ENCODE results near the gene BIRC2. TPM values are rescaled to one million over a fixed set of nuclear protein-coding genes. Genes with fewer than 3 reads are reported as not detected.
"Not testable (repeated sequence)": the region's sequence is repeated elsewhere in the genome, so short reads cannot be mapped to it uniquely, and the experiment has no call there.

BIRC2 gene
- 63.9 and 68.1 TPM in 2 replicates for total RNA-seq

- DNase-seq (ENCODE audit: low read depth): peak; percentile 53
- Histone ChIP-seq H3K4me3 (ENCODE audit: low read depth, low read length) (peak within 1 kb of the TSS; percentile 84), H3K27me3 (ENCODE audit: control insufficient read depth, insufficient read depth, low read length) (no peaks in the 10 kb centered on the region), H3K36me3 (ENCODE audit: control insufficient read depth, insufficient read depth, low read length) (peaks cover 1% of the 10 kb centered on the region)
- peak; percentile 65 for TF ChIP-seq CTCF (IDR thresholded peaks at IDR 0.05; ENCODE audit: insufficient read depth, low read length, poor library complexity, severe bottlenecking)
Observed at GRCh38 chr11:102346748-102347461, at the start of gene BIRC2. Gene BIRC2, plus strand, starts transcription at chr11:102347214. Its CDS starts 2,641 bp downstream, at chr11:102349855.

- DNase-seq (ENCODE audit: low read depth): not testable (repeated sequence)
Observed at GRCh38 chr11:102300837-102301236, 46.2 kb upstream of the BIRC2 start.

GRCh38 chr11:102302241-102302640 is 44.8 kb upstream of the BIRC2 start:
- H3K27me3 ChIP-seq (ENCODE audit: control insufficient read depth, insufficient read depth, low read length): no peaks in the 10 kb centered on the region
- DNase-seq (ENCODE audit: low read depth): no peak
- H3K36me3 ChIP-seq (ENCODE audit: control insufficient read depth, insufficient read depth, low read length): no peaks in the 10 kb centered on the region
- TF ChIP-seq CTCF (IDR thresholded peaks at IDR 0.05; ENCODE audit: insufficient read depth, low read length, poor library complexity, severe bottlenecking): no peak
- H3K4me3 ChIP-seq (ENCODE audit: low read depth, low read length): no peak overlapping the region

More at GRCh38 chr11:102300837-102301236, 46.2 kb upstream of the BIRC2 start:
- not testable (repeated sequence) for H3K27me3 ChIP-seq (ENCODE audit: control insufficient read depth, insufficient read depth, low read length); H3K36me3 ChIP-seq (ENCODE audit: control insufficient read depth, insufficient read depth, low read length); H3K4me3 ChIP-seq (ENCODE audit: low read depth, low read length)

- H3K27me3 ChIP-seq (ENCODE audit: control insufficient read depth, insufficient read depth, low read length): no peaks in the 10 kb centered on the region
- no peak overlapping the region for H3K4me3 ChIP-seq (ENCODE audit: low read depth, low read length)
- no peak for DNase-seq (ENCODE audit: low read depth)
- no peak for TF ChIP-seq CTCF (IDR thresholded peaks at IDR 0.05; ENCODE audit: insufficient read depth, low read length, poor library complexity, severe bottlenecking)
- no peaks in the 10 kb centered on the region for H3K36me3 ChIP-seq (ENCODE audit: control insufficient read depth, insufficient read depth, low read length)
Observed at GRCh38 chr11:102304686-102305085, 42.3 kb upstream of the BIRC2 start.

- Histone ChIP-seq H3K27me3 (ENCODE audit: control insufficient read depth, insufficient read depth, low read length) (no peaks in the 10 kb centered on the region), H3K36me3 (ENCODE audit: control insufficient read depth, insufficient read depth, low read length) (no peaks in the 10 kb centered on the region), H3K4me3 (ENCODE audit: low read depth, low read length) (no peak overlapping the region)
- DNase-seq (ENCODE audit: low read depth): no peak
- no peak for TF ChIP-seq CTCF (IDR thresholded peaks at IDR 0.05; ENCODE audit: insufficient read depth, low read length, poor library complexity, severe bottlenecking)
Observed at GRCh38 chr11:102305352-102306047, 41.5 kb upstream of the BIRC2 start.

- Histone ChIP-seq H3K27me3 (ENCODE audit: control insufficient read depth, insufficient read depth, low read length) (no peaks in the 10 kb centered on the region), H3K36me3 (ENCODE audit: control insufficient read depth, insufficient read depth, low read length) (no peaks in the 10 kb centered on the region), H3K4me3 (ENCODE audit: low read depth, low read length) (no peak overlapping the region)
- peak; percentile 28 for TF ChIP-seq CTCF (IDR thresholded peaks at IDR 0.05; ENCODE audit: insufficient read depth, low read length, poor library complexity, severe bottlenecking)
- DNase-seq (ENCODE audit: low read depth): no peak
Observed at GRCh38 chr11:102306048-102306597, 40.9 kb upstream of the BIRC2 start.
